ENCODE measurements around the gene SOX12. TPM values are rescaled to one million over a fixed set of nuclear protein-coding genes. Genes with fewer than 3 reads are reported as not detected.

SOX12 gene
- total and polyA plus RNA-seq, 2 donors, result 2.5 to 4.7 TPM

DNA sequence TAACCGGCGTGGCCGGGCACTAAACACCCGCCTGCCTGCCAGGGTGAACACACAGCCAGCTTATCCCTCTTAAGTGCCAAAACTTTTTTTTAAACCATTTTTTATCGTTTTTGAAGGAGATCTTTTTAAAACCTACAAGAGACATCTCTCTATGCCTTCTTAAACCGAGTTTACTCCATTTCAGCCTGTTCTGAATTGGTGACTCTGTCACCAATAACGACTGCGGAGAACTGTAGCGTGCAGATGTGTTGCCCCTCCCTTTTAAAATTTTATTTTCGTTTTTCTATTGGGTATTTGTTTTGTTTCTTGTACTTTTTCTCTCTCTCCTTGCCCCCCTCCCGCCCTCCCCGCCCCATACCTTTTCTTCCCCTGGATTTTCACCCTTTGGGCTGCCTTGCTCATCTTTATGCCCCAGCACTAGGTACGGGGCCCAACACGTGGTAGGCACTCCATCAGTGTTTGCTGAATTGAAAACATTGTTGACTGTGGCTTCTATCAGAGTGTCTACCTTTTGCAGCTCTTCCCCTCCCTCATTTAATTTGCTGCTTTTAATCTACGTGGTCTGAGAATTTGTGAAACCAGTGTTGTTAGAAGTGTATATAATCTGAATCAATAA lies 26.5 kb upstream of the SOX12 start:
- DNase-seq (ENCODE audit: low read depth in 6 of 9, low spot score in 9 of 9), result no peak
- Histone ChIP-seq H3K4me1 (ENCODE audit: control insufficient read depth in 2 of 2, insufficient read depth in 2 of 2, low read length in 2 of 2) (peaks cover 12 to 25% of the 10 kb centered on the region in 2 donors), H3K27me3 (ENCODE audit: control insufficient read depth in 2 of 2, insufficient read depth in 1 of 2, low read length in 1 of 2) (no peaks in the 10 kb centered on the region), H3K9me3 (ENCODE audit: control insufficient read depth in 2 of 2, insufficient read depth in 1 of 2, low read length in 1 of 2) (no peaks in the 10 kb centered on the region), H3K27ac (ENCODE audit: low read depth in 1 of 2, low read length in 1 of 2) (peak overlapping the region; percentile 90 to 95), H3K4me3 (ENCODE audit: low read length in 2 of 2) (peak overlapping the region; percentile 95 to 100), H3K36me3 (ENCODE audit: control insufficient read depth in 2 of 2, insufficient read depth in 2 of 2, low read length in 1 of 2) (peaks cover 4 to 17% of the 10 kb centered on the region in 2 donors)
- WGBS, result 9% methylated on average over 15 of the region's 15 CpGs

GRCh38 chr20:300345-300990 lies 24.9 kb upstream of the SOX12 start:
- no peaks in the 10 kb centered on the region for H3K27me3 ChIP-seq (ENCODE audit: control insufficient read depth in 2 of 2, insufficient read depth in 1 of 2, low read length in 1 of 2)
- peaks cover 12 to 25% of the 10 kb centered on the region in 2 donors for H3K4me1 ChIP-seq (ENCODE audit: control insufficient read depth in 2 of 2, insufficient read depth in 2 of 2, low read length in 2 of 2)
- no peak for DNase-seq (ENCODE audit: low read depth in 6 of 9, low spot score in 9 of 9)
- H3K27ac ChIP-seq (ENCODE audit: low read depth in 1 of 2, low read length in 1 of 2), result no peak overlapping the region
- no peaks in the 10 kb centered on the region for H3K9me3 ChIP-seq (ENCODE audit: control insufficient read depth in 2 of 2, insufficient read depth in 1 of 2, low read length in 1 of 2)
- peaks cover 4 to 17% of the 10 kb centered on the region in 2 donors for H3K36me3 ChIP-seq (ENCODE audit: control insufficient read depth in 2 of 2, insufficient read depth in 2 of 2, low read length in 1 of 2)
- 84% methylated on average over 10 of the region's 10 CpGs for WGBS
- no peak overlapping the region for H3K4me3 ChIP-seq (ENCODE audit: low read length in 2 of 2)

- 94% methylated on average over 13 of the region's 13 CpGs for WGBS
- H3K9me3 ChIP-seq (ENCODE audit: control insufficient read depth in 2 of 2, insufficient read depth in 1 of 2, low read length in 1 of 2), result no peaks in the 10 kb centered on the region
- no peaks in the 10 kb centered on the region for H3K27me3 ChIP-seq (ENCODE audit: control insufficient read depth in 2 of 2, insufficient read depth in 1 of 2, low read length in 1 of 2)
- no peak overlapping the region for H3K27ac ChIP-seq (ENCODE audit: low read depth in 1 of 2, low read length in 1 of 2)
- H3K4me3 ChIP-seq (ENCODE audit: low read length in 2 of 2), result no peak overlapping the region
- H3K36me3 ChIP-seq (ENCODE audit: control insufficient read depth in 2 of 2, insufficient read depth in 2 of 2, low read length in 1 of 2), result peaks cover 4 to 17% of the 10 kb centered on the region in 2 donors
- DNase-seq (ENCODE audit: low read depth in 6 of 9, low spot score in 9 of 9), result no peak
- peaks cover 10 to 22% of the 10 kb centered on the region in 2 donors for H3K4me1 ChIP-seq (ENCODE audit: control insufficient read depth in 2 of 2, insufficient read depth in 2 of 2, low read length in 2 of 2)
Observed at GRCh38 chr20:301886-302848, 23.2 kb upstream of the SOX12 start.

DNA sequence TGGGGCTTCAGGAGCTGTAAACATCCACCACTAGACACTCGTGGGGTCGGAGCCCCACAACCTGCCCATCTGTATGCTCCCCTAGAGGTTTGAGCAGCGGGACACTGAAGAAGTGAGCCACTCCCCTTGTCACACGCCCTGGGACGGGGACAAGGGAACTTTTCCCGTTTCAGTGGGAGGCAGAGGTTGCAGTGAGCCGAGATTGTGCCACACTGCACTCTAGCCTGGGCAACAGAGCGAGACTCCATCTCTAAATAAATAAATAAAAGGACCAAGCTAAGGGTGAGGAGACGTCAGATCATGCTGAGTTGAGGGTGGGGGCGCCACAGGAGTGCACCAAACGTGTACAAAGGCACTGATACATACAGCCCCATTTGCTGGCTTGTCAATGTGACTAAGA lies 19.6 kb upstream of the SOX12 start:
- H3K27me3 ChIP-seq (ENCODE audit: control insufficient read depth in 2 of 2, insufficient read depth in 1 of 2, low read length in 1 of 2), result no peaks in the 10 kb centered on the region
- H3K27ac ChIP-seq (ENCODE audit: low read depth in 1 of 2, low read length in 1 of 2), result no peak overlapping the region
- H3K9me3 ChIP-seq (ENCODE audit: control insufficient read depth in 2 of 2, insufficient read depth in 1 of 2, low read length in 1 of 2), result no peaks in the 10 kb centered on the region
- 88% methylated on average over 11 of the region's 11 CpGs for WGBS
- H3K4me1 ChIP-seq (ENCODE audit: control insufficient read depth in 2 of 2, insufficient read depth in 2 of 2, low read length in 2 of 2), result peaks cover 9 to 22% of the 10 kb centered on the region in 2 donors
- H3K36me3 ChIP-seq (ENCODE audit: control insufficient read depth in 2 of 2, insufficient read depth in 2 of 2, low read length in 1 of 2), result peaks cover 4 to 5% of the 10 kb centered on the region in 2 donors
- no peak for DNase-seq (ENCODE audit: low read depth in 6 of 9, low spot score in 9 of 9)
- H3K4me3 ChIP-seq (ENCODE audit: low read length in 2 of 2), result no peak overlapping the region

GRCh38 chr20:308427-309038 lies 16.8 kb upstream of the SOX12 start:
- 81% methylated on average over 7 of the region's 7 CpGs for WGBS
- no peak for DNase-seq (ENCODE audit: low read depth in 6 of 9, low spot score in 9 of 9)
- no peaks in the 10 kb centered on the region for H3K9me3 ChIP-seq (ENCODE audit: control insufficient read depth in 2 of 2, insufficient read depth in 1 of 2, low read length in 1 of 2)
- H3K4me3 ChIP-seq (ENCODE audit: low read length in 2 of 2), result no peak overlapping the region
- no peaks in the 10 kb centered on the region for H3K27me3 ChIP-seq (ENCODE audit: control insufficient read depth in 2 of 2, insufficient read depth in 1 of 2, low read length in 1 of 2)
- peaks cover 9 to 17% of the 10 kb centered on the region in 2 donors for H3K4me1 ChIP-seq (ENCODE audit: control insufficient read depth in 2 of 2, insufficient read depth in 2 of 2, low read length in 2 of 2)
- H3K36me3 ChIP-seq (ENCODE audit: control insufficient read depth in 2 of 2, insufficient read depth in 2 of 2, low read length in 1 of 2), result no peaks in the 10 kb centered on the region
- no peak overlapping the region for H3K27ac ChIP-seq (ENCODE audit: low read depth in 1 of 2, low read length in 1 of 2)

DNA sequence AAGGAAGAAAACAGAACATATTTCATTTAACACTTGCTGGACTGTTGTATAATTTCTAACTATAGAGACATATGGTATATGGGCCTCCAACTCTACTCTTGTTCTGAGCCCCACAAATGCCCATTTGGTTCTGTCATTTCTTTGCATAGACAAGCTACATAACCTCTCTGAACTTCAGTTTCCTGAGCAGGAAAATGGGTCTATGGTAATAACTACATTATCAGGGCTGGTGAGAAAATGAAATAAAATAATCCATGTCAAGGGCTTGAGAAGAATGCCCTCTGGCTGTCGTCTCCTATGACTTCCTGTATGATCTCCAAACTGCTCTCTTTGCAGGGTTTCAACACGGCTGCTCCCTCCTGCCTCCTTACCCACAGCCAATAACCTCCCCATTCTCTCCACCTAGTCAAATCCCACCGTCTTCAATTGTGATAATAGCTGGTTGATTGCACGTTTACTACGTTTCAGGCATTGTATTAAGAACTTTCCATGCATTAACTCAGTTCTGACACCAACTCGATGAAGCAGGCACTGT lies 16.0 kb upstream of the SOX12 start:
- no peaks in the 10 kb centered on the region for H3K9me3 ChIP-seq (ENCODE audit: control insufficient read depth in 2 of 2, insufficient read depth in 1 of 2, low read length in 1 of 2)
- H3K4me3 ChIP-seq (ENCODE audit: low read length in 2 of 2), result no peak overlapping the region
- H3K27ac ChIP-seq (ENCODE audit: low read depth in 1 of 2, low read length in 1 of 2), result peak overlapping the region in 1 of 2 donors; percentile 65
- whole genome bisulfite sequencing, result 22% methylated on average over 6 of the region's 6 CpGs
- peak in 1 of 9 donors; percentile 25 for DNase-seq (ENCODE audit: low read depth in 6 of 9, low spot score in 9 of 9)
- H3K36me3 ChIP-seq (ENCODE audit: control insufficient read depth in 2 of 2, insufficient read depth in 2 of 2, low read length in 1 of 2), result no peaks in the 10 kb centered on the region
- peaks cover 9 to 17% of the 10 kb centered on the region in 2 donors for H3K4me1 ChIP-seq (ENCODE audit: control insufficient read depth in 2 of 2, insufficient read depth in 2 of 2, low read length in 2 of 2)
- H3K27me3 ChIP-seq (ENCODE audit: control insufficient read depth in 2 of 2, insufficient read depth in 1 of 2, low read length in 1 of 2), result no peaks in the 10 kb centered on the region

GRCh38 chr20:309841-310644 lies 15.3 kb upstream of the SOX12 start:
- WGBS, result 11% methylated on average over 31 of the region's 31 CpGs
- DNase-seq (ENCODE audit: low read depth in 6 of 9, low spot score in 9 of 9), result peak in 7 of 9 donors; percentile 56 to 92 (median 81)

GRCh38 chr20:310645-311044 lies 14.7 kb upstream of the SOX12 start:
- WGBS, result 16% methylated on average over 7 of the region's 7 CpGs
- DNase-seq (ENCODE audit: low read depth in 6 of 9, low spot score in 9 of 9), result no peak
- H3K27ac ChIP-seq (ENCODE audit: low read depth in 1 of 2, low read length in 1 of 2), result no peak overlapping the region

More at GRCh38 chr20:309841-310644, 15.3 kb upstream of the SOX12 start:
- Histone ChIP-seq H3K36me3 (ENCODE audit: control insufficient read depth in 2 of 2, insufficient read depth in 2 of 2, low read length in 1 of 2) (no peaks in the 10 kb centered on the region), H3K9me3 (ENCODE audit: control insufficient read depth in 2 of 2, insufficient read depth in 1 of 2, low read length in 1 of 2) (no peaks in the 10 kb centered on the region), H3K4me1 (ENCODE audit: control insufficient read depth in 2 of 2, insufficient read depth in 2 of 2, low read length in 2 of 2) (peaks cover 9 to 17% of the 10 kb centered on the region in 2 donors), H3K27me3 (ENCODE audit: control insufficient read depth in 2 of 2, insufficient read depth in 1 of 2, low read length in 1 of 2) (no peaks in the 10 kb centered on the region), H3K4me3 (ENCODE audit: low read length in 2 of 2) (peak overlapping the region; percentile 38 to 41), H3K27ac (ENCODE audit: low read depth in 1 of 2, low read length in 1 of 2) (peak overlapping the region; percentile 49 to 65)

More at GRCh38 chr20:310645-311044, 14.7 kb upstream of the SOX12 start:
- H3K9me3 ChIP-seq (ENCODE audit: control insufficient read depth in 2 of 2, insufficient read depth in 1 of 2, low read length in 1 of 2), result no peaks in the 10 kb centered on the region
- peaks cover 9 to 17% of the 10 kb centered on the region in 2 donors for H3K4me1 ChIP-seq (ENCODE audit: control insufficient read depth in 2 of 2, insufficient read depth in 2 of 2, low read length in 2 of 2)
- no peaks in the 10 kb centered on the region for H3K27me3 ChIP-seq (ENCODE audit: control insufficient read depth in 2 of 2, insufficient read depth in 1 of 2, low read length in 1 of 2)
- no peaks in the 10 kb centered on the region for H3K36me3 ChIP-seq (ENCODE audit: control insufficient read depth in 2 of 2, insufficient read depth in 2 of 2, low read length in 1 of 2)
- peak overlapping the region; percentile 27 to 41 for H3K4me3 ChIP-seq (ENCODE audit: low read length in 2 of 2)
